NCI-H146 (cell line): ENCODE data around the gene RNF133.
"Not testable (repeated sequence)": the region's sequence is repeated elsewhere in the genome, so short reads cannot be mapped to it uniquely, and the experiment has no call there.

Experiments used
- DNase-seq: peaks from one replicate; lab custom pipeline; 2025; lab: John Stamatoyannopoulos, UW

The RNF133 gene

GRCh38 chr7:122689346-122690109 is 9.4 kb downstream of the RNF133 start:
- DNase-seq: peak; percentile 27

GRCh38 chr7:122688400-122688998 is 10.4 kb downstream of the RNF133 start:
- DNase-seq: peak; percentile 5

- no peak for DNase-seq
Observed at GRCh38 chr7:122686360-122686878, 12.5 kb downstream of the RNF133 start.

- no peak for DNase-seq
Observed at GRCh38 chr7:122684504-122684903, 14.4 kb downstream of the RNF133 start.

GRCh38 chr7:122682815-122683550 is 15.9 kb downstream of the RNF133 start:
- DNase-seq: no peak

- not testable (repeated sequence) for DNase-seq
Observed at GRCh38 chr7:122681186-122681585, 17.7 kb downstream of the RNF133 start.

GRCh38 chr7:122679813-122680212 is 19.1 kb downstream of the RNF133 start:
- DNase-seq: no peak

GRCh38 chr7:122679269-122679709 is 19.6 kb downstream of the RNF133 start:
- peak; percentile 42 for DNase-seq

- no peak for DNase-seq
Observed at GRCh38 chr7:122677149-122677548, 21.8 kb downstream of the RNF133 start.

- DNase-seq: peak; percentile 12
Observed at GRCh38 chr7:122676466-122676865, 22.5 kb downstream of the RNF133 start.

- no peak for DNase-seq
Observed at GRCh38 chr7:122675621-122676020, 23.3 kb downstream of the RNF133 start.

- no peak for DNase-seq
Observed at GRCh38 chr7:122675011-122675410, 23.9 kb downstream of the RNF133 start.

GRCh38 chr7:122674502-122674901 is 24.4 kb downstream of the RNF133 start:
- no peak for DNase-seq

- no peak for DNase-seq
Observed at GRCh38 chr7:122673951-122674350, 25.0 kb downstream of the RNF133 start.

- no peak for DNase-seq
Observed at GRCh38 chr7:122672536-122672935, 26.4 kb downstream of the RNF133 start.

- DNase-seq: no peak
Observed at GRCh38 chr7:122663733-122664132, 35.2 kb downstream of the RNF133 start.

GRCh38 chr7:122658856-122659255 is 40.1 kb downstream of the RNF133 start:
- DNase-seq: no peak

- DNase-seq: no peak
Observed at GRCh38 chr7:122653685-122654084, 45.2 kb downstream of the RNF133 start.

GRCh38 chr7:122652876-122653275 is 46.0 kb downstream of the RNF133 start:
- no peak for DNase-seq

- no peak for DNase-seq
Observed at GRCh38 chr7:122651451-122651850, 47.5 kb downstream of the RNF133 start.
